ENCODE data around the gene LARP4.

The LARP4 gene

DNA sequence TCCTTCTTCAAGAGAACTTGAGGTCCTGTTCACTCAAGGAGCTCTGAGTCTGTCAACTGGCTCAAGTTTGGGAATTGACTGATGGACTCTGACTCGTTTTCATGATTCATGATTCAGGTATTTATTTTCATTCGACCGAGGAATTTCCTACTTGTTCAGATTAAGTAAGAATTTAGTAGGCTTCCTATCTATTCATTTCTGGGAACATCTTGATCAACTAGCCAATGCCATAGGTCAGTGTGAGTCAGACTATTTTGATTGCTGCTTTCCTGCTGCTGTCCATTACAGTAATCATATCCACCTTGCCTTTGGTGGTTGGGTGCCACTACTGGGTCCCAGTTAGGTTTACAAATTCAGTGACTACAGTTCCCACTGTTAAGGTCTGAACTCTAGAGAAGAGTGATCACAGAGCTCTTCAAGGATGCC, 10.4 kb upstream of the LARP4 start:
- CTCF ChIA-PET = interaction anchor here (1.2 kb wide), 1 partner anchor 207 kb away, joined by 4 read pairs; no protein-coding TSS in a partner anchor
- no peak overlapping the region for H3K27ac ChIP-seq (ENCODE audit: extremely low read depth, low read depth, low read length)
- POLR2A ChIA-PET = no interaction called here
- H3K4me1 ChIP-seq (ENCODE audit: control insufficient read depth, insufficient read depth, low read length) = no peaks in the 10 kb centered on the region
- H3K9me3 ChIP-seq (ENCODE audit: control insufficient read depth, insufficient read depth, low read depth, low read length) = no peaks in the 10 kb centered on the region
- no peak overlapping the region for H3K4me3 ChIP-seq (ENCODE audit: low read depth, low read length)
- TF ChIP-seq ZFP69B (tag by site-specific recombination; IDR thresholded peaks at IDR 0.05) (no peak), BCL11B (tag by site-specific recombination; IDR thresholded peaks at IDR 0.05; ENCODE audit: low read depth) (no peak), ZNF473 (tag by site-specific recombination; IDR thresholded peaks at IDR 0.05) (no peak), ZNF837 (tag by site-specific recombination; IDR thresholded peaks at IDR 0.05) (no peak), ZBTB8A (tag by site-specific recombination; IDR thresholded peaks at IDR 0.05) (no peak), RBAK (tag by site-specific recombination; IDR thresholded peaks at IDR 0.05) (no peak), KLF8 (tag by site-specific recombination; IDR thresholded peaks at IDR 0.05) (no peak), ZNF138 (tag by site-specific recombination; IDR thresholded peaks at IDR 0.05; ENCODE audit: borderline replicate concordance) (no peak)
- H3K36me3 ChIP-seq (ENCODE audit: control insufficient read depth in 2 of 2, insufficient read depth in 1 of 2, low read length in 2 of 2) = no peaks in the 10 kb centered on the region

- H3K36me3 ChIP-seq (ENCODE audit: control insufficient read depth in 2 of 2, insufficient read depth in 1 of 2, low read length in 2 of 2) = no peaks in the 10 kb centered on the region
- ChIA-PET CTCF (interaction anchor here (0.7 kb wide), 1 partner anchor 370 kb away, joined by 3 read pairs; no protein-coding TSS in a partner anchor), POLR2A (no interaction called here)
- TF ChIP-seq, protein P1, sequence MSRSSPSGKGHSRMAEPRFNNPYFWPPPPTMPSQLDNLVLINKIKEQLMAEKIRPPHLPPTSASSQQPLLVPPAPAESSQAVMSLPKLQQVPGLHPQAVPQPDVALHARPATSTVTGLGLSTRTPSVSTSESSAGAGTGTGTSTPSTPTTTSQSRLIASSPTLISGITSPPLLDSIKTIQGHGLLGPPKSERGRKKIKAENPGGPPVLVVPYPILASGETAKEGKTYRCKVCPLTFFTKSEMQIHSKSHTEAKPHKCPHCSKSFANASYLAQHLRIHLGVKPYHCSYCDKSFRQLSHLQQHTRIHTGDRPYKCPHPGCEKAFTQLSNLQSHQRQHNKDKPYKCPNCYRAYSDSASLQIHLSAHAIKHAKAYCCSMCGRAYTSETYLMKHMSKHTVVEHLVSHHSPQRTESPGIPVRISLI (tag by site-specific recombination; IDR thresholded peaks at IDR 0.05) = peak; percentile 85; the same call in 1 of the 2 replicates
- no peak for TF ChIP-seq ZNF677 (tag by site-specific recombination; IDR thresholded peaks at IDR 0.05)
- no peaks in the 10 kb centered on the region for H3K4me1 ChIP-seq (ENCODE audit: control insufficient read depth, insufficient read depth, low read length)
- no peak overlapping the region for H3K4me3 ChIP-seq (ENCODE audit: low read depth, low read length)
- H3K27ac ChIP-seq (ENCODE audit: extremely low read depth, low read depth, low read length) = no peak overlapping the region
- H3K9me3 ChIP-seq (ENCODE audit: control insufficient read depth, insufficient read depth, low read depth, low read length) = no peaks in the 10 kb centered on the region
Measured at GRCh38 chr12:50394469-50395029, 6.1 kb upstream of the LARP4 start.

- H3K4me3 ChIP-seq (ENCODE audit: low read depth, low read length) = no peak overlapping the region
- no peaks in the 10 kb centered on the region for H3K4me1 ChIP-seq (ENCODE audit: control insufficient read depth, insufficient read depth, low read length)
- H3K9me3 ChIP-seq (ENCODE audit: control insufficient read depth, insufficient read depth, low read depth, low read length) = no peaks in the 10 kb centered on the region
- CTCF ChIA-PET = no interaction called here
- POLR2A ChIA-PET = no interaction called here
- H3K36me3 ChIP-seq (ENCODE audit: control insufficient read depth in 2 of 2, insufficient read depth in 1 of 2, low read length in 2 of 2) = no peaks in the 10 kb centered on the region
- H3K27ac ChIP-seq (ENCODE audit: extremely low read depth, low read depth, low read length) = no peak overlapping the region
- TF ChIP-seq KLF1 (tag by site-specific recombination; IDR thresholded peaks at IDR 0.05) (no peak), ZNF280D (tag by site-specific recombination; IDR thresholded peaks at IDR 0.05) (peak; percentile 68; the same call in 1 of the 2 replicates), ZNF629 (tag by site-specific recombination; IDR thresholded peaks at IDR 0.05) (peak; percentile 58), PRDM1 (tag by site-specific recombination; IDR thresholded peaks at IDR 0.05) (peak; percentile 83), ATF2 (tag by site-specific recombination; IDR thresholded peaks at IDR 0.05; ENCODE audit: low read depth) (peak; percentile 77), ZEB2 (tag by site-specific recombination; IDR thresholded peaks at IDR 0.05) (0 out of 2 replicates have a peak, but pooled peaks have one; percentile 19), ZNF530 (tag by site-specific recombination; IDR thresholded peaks at IDR 0.05; ENCODE audit: low read depth) (no peak), BCL11A (tag by site-specific recombination; IDR thresholded peaks at IDR 0.05; ENCODE audit: low read depth) (no peak)
- TF ChIP-seq, protein P2, sequence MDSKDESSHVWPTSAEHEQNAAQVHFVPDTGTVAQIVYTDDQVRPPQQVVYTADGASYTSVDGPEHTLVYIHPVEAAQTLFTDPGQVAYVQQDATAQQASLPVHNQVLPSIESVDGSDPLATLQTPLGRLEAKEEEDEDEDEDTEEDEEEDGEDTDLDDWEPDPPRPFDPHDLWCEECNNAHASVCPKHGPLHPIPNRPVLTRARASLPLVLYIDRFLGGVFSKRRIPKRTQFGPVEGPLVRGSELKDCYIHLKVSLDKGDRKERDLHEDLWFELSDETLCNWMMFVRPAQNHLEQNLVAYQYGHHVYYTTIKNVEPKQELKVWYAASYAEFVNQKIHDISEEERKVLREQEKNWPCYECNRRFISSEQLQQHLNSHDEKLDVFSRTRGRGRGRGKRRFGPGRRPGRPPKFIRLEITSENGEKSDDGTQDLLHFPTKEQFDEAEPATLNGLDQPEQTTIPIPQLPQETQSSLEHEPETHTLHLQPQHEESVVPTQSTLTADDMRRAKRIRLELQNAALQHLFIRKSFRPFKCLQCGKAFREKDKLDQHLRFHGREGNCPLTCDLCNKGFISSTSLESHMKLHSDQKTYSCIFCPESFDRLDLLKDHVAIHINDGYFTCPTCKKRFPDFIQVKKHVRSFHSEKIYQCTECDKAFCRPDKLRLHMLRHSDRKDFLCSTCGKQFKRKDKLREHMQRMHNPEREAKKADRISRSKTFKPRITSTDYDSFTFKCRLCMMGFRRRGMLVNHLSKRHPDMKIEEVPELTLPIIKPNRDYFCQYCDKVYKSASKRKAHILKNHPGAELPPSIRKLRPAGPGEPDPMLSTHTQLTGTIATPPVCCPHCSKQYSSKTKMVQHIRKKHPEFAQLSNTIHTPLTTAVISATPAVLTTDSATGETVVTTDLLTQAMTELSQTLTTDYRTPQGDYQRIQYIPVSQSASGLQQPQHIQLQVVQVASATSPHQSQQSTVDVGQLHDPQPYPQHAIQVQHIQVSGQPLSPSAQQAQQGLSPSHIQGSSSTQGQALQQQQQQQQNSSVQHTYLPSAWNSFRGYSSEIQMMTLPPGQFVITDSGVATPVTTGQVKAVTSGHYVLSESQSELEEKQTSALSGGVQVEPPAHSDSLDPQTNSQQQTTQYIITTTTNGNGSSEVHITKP (tag by site-specific recombination; IDR thresholded peaks at IDR 0.05) = 0 out of 2 replicates have a peak, but pooled peaks have one; percentile 38
- TF ChIP-seq, protein P3, sequence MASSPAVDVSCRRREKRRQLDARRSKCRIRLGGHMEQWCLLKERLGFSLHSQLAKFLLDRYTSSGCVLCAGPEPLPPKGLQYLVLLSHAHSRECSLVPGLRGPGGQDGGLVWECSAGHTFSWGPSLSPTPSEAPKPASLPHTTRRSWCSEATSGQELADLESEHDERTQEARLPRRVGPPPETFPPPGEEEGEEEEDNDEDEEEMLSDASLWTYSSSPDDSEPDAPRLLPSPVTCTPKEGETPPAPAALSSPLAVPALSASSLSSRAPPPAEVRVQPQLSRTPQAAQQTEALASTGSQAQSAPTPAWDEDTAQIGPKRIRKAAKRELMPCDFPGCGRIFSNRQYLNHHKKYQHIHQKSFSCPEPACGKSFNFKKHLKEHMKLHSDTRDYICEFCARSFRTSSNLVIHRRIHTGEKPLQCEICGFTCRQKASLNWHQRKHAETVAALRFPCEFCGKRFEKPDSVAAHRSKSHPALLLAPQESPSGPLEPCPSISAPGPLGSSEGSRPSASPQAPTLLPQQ (tag by site-specific recombination; IDR thresholded peaks at IDR 0.05) = peak; percentile 46; the same call in 1 of the 2 replicates
Measured at GRCh38 chr12:50397117-50397650, 3.5 kb upstream of the LARP4 start.

Data from HEK293 (cell line).